IMR-90 (cell line): ENCODE data around the gene TRAF3IP1.

Source experiments
- CEBPB ChIP-seq: IDR thresholded peaks from 2 replicates; pipeline ENCODE4 v1.6.1; 2012; ENCODE audit warnings: low read depth, low read length, improper control_type of control experiment
- CHD1 ChIP-seq: IDR thresholded peaks from 2 replicates; pipeline ENCODE4 v1.6.1; 2012; ENCODE audit warnings: low read depth, low read length, improper control_type of control experiment
- CTCF ChIP-seq: conservative IDR thresholded peaks from 2 replicates; pipeline ENCODE4 v1.5.1; 2012; ENCODE audit warnings: mild to moderate bottlenecking, low read depth, low read length, improper control_type of control experiment
- MXI1 ChIP-seq: IDR thresholded peaks from 2 replicates; pipeline ENCODE4 v1.6.1; 2012; ENCODE audit warnings: low read depth, mild to moderate bottlenecking, low read length, moderate library complexity, borderline replicate concordance
- POLR2A ChIP-seq: IDR thresholded peaks from 2 replicates; pipeline ENCODE4 v1.6.1; 2012; ENCODE audit warnings: mild to moderate bottlenecking, low read depth, low read length
- RAD21 ChIP-seq: IDR thresholded peaks from 2 replicates; pipeline ENCODE4 v1.6.1; 2012; ENCODE audit warnings: low read length, improper control_type of control experiment
- RFX5 ChIP-seq: IDR thresholded peaks from 2 replicates; pipeline ENCODE4 v1.8.0; 2012; ENCODE audit warnings: low read depth, mild to moderate bottlenecking, low read length, moderate library complexity
- SMC3 ChIP-seq: fragments of 150-350 bp; IDR thresholded peaks from 2 replicates; pipeline ENCODE4 v1.6.1; 2016; ENCODE audit warnings: low read depth, mild to moderate bottlenecking, antibody characterized with exemption, low read length, moderate library complexity

GRCh38 chr2:238299803-238300202, 20.5 kb upstream of the TRAF3IP1 start:
- TF ChIP-seq CTCF (no peak), SMC3 (no peak), RFX5 (no peak), RAD21 (no peak), CHD1 (no peak), MXI1 (no peak), CEBPB (no peak), POLR2A (no peak)
